HG03558 (cell line): ENCODE data around the gene GDI2.

Source experiments
- ATAC-seq: cut with Tn5 transposase; IDR thresholded peaks from one replicate; pipeline ENCODE4 v1.9.1; 2021; ENCODE audit warnings: moderate number of reproducible peaks; ENCODE audit not compliant: unreplicated experiment; ENCODE audit errors: extremely low read depth

GDI2 gene

DNA sequence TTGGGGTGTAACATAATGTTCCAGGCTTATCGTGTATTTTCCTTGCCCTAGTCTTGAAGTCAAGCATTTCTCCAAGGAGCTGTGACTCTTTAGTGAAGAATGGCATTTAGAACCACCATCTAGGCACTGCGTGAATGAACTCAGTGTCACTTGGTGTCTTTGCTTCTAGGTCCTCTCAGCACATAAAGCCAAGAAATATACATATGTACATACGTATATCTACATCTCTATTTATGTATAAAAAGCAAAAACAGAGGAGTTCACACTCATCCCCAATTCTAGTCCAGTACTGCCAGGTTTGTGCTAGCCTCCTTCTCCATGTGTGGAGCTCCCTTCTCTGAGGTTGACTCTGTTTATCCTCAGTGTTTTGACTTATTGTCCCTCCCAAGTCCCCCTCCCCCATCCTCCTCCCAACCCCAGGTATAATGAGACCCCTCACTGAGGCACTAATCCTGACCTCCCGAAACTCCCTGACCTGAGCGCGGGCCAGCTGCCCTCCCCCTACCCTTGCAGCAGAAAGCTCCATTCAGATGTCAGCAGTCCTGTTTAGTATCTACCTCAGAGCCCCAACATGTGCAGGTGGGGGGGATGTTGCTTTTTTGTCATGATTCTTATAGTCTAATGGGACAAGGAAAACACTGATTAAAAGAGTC lies 61.5 kb downstream of the GDI2 start:
- ATAC-seq = no peak

DNA sequence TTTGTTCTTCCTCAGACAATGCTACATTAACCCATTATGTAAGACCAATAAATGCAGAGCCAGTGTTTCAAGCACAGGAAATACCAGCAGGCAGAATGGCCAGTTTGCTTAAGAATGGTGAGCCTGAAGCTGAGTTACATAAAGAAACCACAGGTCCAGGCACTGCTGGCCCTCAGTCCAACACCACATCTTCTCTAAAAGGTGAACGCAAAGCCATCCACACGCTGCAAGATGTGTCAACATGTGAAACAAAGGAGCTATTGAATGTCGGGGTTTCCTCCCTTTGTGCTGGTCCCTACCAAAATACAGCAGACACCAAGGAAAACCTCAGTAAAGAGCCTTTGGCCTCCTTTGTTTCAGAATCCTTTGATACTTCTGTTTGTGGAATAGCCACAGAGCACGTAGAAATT lies 64.8 kb downstream of the GDI2 start:
- ATAC-seq = no peak

DNA sequence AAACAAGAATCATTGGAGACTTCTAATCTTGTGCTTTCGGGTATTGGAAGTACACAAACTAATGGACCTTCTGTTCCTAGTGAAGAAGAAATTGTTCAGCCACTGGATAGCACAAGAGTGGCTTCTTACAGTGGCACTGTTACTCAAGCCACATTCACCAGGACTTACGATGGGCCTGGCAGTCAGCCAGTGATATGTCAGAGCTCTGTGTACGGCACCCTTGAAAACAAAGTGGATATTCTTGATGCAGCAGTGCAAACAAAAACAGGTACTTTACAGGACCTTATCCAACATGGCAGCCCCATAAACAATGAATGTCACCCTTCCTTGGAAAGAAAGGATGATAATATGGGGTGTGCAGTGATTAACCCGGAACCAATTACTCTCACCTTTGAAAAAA lies 67.0 kb downstream of the GDI2 start:
- no peak for ATAC-seq

DNA sequence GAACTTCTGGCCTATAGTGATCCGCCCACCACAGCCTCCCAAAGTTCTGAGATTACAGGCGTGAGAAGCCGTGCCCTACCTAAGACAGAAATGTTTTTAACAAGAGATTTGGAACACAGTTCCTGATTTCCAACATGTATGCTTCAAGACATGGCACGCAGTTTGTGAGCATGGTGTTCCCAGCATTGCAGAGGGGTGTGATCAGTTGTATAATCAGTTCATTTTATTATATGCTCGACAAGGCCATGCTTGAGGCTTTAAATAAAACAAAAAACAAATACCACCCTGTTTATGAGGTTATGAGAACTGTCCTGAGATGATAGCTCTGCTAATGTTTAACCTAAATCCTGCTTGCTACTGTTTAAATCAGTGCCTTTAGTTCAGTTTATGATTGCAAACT lies 68.4 kb downstream of the GDI2 start:
- no peak for ATAC-seq

DNA sequence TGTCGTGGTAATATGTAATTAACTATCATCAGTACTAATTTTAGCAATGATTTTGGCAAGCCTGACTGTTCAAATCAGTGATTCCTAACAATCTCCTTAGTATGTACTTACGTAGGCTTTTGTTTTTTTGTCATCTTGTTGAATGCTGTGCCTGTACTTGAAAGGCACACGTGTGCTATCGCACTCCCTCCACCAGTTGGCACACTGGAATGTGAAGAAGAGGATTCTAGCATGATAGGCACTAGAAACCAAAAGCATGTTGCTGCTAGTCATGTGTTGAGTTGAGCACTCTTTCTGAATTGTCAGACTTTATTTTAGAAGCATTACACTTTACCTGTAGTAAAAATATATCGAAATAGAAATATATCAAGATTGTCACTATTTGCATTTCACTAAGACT lies 69.5 kb downstream of the GDI2 start:
- no peak for ATAC-seq

DNA sequence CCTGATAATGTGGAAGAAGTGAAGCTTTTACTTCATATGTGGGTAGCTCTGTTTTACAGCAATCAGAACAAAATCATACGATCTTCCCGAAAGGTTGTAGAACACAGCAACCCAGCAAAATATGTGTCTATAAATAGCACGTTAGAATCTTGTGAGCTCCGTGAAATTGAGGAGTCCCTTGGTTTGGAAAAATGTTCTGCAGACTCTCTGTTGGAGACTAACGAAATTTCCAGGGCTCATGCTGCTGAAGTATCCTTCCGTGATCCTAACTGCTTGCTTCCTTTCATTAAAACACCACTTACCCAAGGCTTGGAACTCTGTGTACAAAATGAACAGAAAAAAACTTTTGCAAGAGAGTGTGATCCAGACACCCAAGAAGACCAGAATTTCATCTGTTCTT lies 71.1 kb downstream of the GDI2 start:
- ATAC-seq = no peak

DNA sequence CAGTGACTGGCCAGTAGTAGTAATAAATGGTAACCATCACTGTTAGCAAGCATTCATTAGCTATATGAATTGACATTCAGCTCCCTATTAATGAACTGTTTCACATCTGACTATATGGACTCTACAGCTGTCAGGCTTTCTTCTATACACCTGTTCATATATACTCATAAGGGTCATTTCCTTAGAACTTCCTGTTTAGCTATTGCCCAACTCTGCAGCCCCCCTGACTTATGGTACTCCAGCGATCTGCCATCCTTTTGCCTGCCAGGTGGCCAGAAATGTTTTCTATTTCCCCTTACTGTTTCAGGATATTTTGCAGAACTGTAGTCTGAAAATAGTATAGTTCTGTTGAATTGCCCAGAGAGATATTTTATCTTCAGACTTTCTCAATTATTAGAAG lies 72.0 kb downstream of the GDI2 start:
- ATAC-seq = no peak

DNA sequence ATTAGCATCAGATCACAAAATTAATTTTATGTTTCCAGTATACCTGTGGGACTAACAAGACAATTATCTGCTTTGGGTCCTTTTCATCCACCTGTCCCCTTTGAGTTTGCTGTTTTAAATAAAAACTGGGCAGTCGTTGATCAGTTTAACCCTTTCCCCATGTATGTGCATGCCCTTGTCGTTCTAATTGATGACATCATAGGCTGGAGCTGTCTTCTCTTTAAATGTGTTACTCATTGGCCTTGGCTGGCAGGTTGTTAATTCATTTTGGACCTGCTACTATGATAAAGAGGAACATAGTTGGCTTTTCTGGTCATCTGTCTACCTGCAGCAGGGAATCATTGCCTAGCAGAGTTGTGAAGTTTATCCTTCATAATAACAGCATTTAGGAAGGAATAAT lies 74.8 kb downstream of the GDI2 start:
- ATAC-seq = no peak

DNA sequence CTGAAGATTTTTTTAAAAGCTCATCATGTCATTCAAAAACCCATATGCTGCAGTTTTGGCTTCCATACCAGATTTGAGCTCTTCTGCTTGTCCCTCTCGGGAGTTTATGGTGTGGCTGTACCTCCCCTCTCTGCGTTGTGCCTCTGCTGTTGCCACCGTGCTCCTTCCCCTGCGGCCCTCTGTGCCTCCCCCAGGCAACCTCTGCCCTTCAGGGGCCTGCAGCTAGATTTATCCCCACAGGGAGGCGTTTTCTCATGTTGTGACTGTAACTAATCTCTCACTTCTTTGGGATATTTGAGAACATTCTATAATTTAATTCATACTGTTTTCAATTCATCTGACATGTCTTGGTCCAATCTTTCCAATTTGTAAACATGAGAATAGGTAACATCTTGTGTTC lies 75.9 kb downstream of the GDI2 start:
- ATAC-seq = no peak

DNA sequence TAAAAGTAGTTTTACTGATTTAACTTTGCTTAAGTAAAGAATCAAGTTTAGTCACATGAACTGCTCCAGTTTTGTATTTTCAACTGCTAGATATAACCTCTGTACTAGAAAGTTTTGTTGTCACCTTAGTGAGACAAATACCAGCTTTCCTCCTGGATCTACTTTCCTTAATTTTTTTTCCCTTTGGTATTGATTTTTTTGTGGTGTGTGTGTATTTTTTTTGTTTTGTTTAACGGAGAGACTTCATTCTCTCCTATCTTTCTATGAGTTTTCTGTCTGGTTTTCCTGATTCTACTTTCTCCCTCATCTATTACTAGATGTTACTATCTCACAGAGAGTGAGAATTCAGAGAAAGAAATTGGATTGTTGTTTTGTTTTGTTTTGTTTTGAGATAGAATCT lies 76.6 kb downstream of the GDI2 start:
- no peak for ATAC-seq

DNA sequence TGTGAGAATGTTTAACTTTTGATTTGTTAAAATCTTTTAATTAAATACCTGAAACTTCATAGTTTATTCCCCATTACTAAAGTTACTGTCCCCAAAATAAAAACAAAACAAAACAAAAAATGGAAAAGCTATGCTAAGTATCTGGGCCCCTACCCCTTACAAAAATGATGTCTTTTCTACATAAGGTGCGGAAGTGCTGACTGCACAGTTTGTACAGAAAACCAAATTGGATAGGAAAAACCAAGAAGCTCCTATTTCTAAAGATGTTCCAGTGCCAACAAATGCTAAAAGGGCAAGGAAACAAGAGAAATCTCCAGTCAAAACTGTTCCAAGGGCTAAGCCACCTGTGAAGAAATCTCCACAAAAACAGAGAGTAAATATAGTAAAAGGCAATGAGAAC lies 78.1 kb downstream of the GDI2 start:
- no peak for ATAC-seq

DNA sequence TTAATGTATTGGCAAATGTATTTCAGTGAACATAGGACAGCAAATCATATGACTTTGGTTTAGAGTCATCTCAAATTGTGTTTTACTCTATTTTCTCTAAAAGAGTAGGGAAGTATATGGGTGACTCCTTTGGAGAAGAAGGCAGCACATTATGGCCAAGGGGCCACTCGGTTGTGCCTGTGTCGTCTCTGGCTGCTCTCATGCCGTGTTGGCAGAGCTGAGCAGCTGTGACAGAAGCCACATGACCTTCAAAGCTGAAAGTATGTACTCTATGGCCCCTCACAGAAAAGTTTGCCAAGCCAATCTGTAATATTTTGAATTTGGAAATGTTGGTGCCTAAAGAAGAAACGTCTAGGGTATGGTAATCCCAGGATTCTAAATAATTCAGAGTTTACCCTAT lies 81.1 kb downstream of the GDI2 start:
- no peak for ATAC-seq

DNA sequence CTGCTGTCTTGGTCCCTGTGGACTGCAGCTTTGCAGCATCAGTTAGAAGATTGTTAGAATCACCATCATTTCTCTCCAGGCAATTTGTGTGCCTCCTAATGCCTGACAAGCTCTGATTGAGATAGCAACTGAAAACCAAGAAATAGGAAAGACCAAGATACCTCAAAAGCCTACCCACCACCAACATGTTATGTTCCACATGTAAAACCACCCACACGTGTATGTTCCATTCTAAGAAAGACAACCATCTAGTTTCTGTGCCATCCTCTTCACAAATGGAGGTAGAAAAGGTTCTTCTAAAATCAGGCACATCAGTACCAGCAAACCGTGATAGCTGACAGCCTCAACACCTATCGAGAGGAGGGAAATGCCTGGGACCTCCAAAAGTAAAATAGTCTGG lies 81.7 kb downstream of the GDI2 start:
- ATAC-seq = no peak

DNA sequence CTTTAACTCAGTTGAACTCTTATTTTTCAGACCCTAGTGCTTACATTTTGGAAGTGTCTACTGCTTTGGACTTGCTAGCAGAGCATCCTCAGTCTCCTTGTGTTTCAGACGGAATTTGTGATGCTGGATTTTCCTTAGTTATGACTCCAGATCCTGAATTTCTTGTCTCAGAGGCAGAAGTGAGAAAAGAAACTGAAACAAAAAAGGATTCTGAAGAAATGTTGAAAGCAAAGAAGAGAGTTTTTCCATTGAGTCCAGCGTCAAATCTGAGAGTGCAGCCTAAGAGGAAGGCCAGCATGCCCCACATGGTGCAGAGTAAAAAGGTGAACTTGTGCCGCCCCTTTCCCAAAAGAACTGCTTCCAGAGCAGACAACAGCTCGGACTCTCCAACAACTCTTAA lies 82.5 kb downstream of the GDI2 start:
- no peak for ATAC-seq

DNA sequence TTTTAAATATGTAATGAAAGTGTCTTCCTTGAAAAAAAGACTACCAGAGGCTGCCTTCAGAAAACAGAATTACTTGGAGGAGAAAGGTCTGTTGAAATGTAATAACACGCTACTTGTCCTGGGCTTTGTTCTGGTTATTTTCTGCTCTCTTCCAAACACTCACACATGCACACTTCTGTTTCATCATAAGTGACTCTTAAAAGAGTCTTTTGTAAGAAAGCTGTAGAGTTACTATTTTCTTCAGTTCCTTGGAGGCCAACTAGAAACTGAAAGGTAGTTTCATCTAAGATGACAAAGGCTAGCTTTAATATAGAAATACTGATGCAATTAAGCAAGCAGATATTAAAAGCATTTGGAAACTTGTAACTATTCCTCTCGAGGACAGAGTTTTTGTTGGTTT lies 89.5 kb downstream of the GDI2 start:
- ATAC-seq = no peak

DNA sequence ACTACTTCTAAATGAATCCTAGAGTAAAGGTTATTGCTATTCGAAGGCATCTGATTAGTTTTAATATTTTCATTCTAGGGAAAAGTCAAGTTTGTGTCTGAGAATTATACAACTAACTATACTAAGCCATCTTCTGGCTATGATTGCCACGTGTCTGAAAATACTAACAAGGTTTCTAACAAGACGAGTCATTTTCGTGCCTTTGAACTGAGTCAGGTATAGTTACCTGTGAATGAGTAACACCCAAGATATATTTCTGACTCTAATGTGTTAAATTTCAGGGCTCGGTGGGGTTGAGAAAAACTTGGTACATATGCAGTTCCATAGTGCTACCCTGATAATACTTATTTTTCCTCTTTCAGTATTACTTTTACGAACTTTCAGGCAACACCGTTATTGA lies 93.1 kb downstream of the GDI2 start:
- ATAC-seq = no peak

DNA sequence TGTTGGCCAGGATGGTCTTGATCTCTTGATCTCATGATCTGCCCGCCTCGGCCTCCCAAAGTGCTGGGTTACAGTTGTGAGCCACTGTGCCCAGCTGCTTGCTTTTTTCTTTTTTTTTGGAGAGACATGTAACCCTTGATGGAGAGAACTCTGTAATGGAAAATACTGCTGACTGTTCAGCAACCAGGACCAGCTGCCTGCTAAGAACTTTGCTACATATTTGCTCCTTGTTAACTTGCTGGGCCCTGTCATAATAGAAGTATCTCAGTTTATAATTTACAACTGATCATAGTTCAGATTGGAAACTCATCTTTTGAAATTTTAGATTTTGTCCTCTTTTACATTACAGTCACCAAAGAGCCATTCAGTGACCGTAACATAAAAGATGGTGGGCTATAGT lies 93.7 kb downstream of the GDI2 start:
- ATAC-seq = no peak
